GM13976 (cell line): Measurements from ENCODE around the gene SEPTIN1.

Experiments used
- DNase-seq: peaks from one replicate; pipeline ENCODE4 v3.0.0; 2012; ENCODE audit warnings: low spot score
- in situ Hi-C: fragments of 300-500 bp; cut with MboI; formaldehyde crosslinking; loops from one replicate; pipeline ENCODE4 v1.12.0; 2022; ENCODE audit warnings: low sequenced_read_pairs, mixed read lengths, inconsistent platforms; ENCODE audit not compliant: unreplicated experiment
- TF ChIP-seq, protein P1 (sequence below): IDR thresholded peaks from 2 replicates; pipeline ENCODE4 v1.5.1; 2012; ENCODE audit warnings: borderline replicate concordance, mild to moderate bottlenecking; ENCODE audit not compliant: insufficient read depth; ENCODE audit errors: extremely low read depth, missing control alignments, control extremely low read depth

SEPTIN1 gene

DNA sequence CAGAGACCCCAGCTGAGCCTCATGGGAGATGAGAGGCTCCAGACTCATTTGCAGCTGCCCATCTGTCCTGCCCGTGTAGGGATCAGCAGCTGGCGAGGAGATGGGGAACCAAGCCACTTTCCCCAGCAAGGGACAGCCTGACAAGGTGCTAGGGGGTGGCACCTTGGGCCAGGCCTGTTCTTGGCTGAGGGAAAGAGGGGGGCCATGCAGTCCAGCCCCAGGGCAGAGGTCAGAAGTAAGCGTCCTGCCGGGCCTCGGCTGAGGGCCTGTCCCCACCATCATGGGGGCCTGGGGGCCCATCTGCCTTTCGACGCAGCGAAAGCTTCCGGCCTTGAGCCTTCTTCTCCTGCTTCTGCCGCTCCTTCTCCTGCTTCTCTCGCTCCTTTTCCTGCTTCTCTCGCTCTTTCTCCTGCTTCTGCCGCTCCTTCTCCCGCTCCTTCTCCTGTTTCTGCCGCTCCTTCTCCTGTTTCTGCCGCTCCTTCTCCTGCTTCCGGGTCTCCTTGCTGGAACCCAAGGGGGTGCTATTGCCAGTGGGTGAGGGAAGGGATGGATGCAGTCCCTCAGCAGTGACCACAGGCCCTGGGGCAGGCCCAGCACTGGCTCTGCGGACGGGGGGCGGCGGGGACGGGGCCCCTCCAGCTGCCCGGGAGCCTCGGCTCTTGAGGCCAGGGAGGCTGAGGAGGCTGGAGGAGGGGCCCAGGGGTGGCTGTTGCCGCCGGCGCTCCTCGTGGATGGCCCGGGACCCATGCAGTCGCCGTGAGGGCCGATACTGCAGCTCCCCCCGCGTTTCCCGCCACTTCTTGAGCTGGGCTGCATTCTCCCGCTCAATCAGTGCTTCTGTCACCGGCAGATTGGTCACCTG is 24.4 kb downstream of the SEPTIN1 start:
- no peak for DNase-seq
- TF ChIP-seq, protein P1, sequence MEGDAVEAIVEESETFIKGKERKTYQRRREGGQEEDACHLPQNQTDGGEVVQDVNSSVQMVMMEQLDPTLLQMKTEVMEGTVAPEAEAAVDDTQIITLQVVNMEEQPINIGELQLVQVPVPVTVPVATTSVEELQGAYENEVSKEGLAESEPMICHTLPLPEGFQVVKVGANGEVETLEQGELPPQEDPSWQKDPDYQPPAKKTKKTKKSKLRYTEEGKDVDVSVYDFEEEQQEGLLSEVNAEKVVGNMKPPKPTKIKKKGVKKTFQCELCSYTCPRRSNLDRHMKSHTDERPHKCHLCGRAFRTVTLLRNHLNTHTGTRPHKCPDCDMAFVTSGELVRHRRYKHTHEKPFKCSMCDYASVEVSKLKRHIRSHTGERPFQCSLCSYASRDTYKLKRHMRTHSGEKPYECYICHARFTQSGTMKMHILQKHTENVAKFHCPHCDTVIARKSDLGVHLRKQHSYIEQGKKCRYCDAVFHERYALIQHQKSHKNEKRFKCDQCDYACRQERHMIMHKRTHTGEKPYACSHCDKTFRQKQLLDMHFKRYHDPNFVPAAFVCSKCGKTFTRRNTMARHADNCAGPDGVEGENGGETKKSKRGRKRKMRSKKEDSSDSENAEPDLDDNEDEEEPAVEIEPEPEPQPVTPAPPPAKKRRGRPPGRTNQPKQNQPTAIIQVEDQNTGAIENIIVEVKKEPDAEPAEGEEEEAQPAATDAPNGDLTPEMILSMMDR = no peak
- in situ Hi-C loops = no loop called here

DNA sequence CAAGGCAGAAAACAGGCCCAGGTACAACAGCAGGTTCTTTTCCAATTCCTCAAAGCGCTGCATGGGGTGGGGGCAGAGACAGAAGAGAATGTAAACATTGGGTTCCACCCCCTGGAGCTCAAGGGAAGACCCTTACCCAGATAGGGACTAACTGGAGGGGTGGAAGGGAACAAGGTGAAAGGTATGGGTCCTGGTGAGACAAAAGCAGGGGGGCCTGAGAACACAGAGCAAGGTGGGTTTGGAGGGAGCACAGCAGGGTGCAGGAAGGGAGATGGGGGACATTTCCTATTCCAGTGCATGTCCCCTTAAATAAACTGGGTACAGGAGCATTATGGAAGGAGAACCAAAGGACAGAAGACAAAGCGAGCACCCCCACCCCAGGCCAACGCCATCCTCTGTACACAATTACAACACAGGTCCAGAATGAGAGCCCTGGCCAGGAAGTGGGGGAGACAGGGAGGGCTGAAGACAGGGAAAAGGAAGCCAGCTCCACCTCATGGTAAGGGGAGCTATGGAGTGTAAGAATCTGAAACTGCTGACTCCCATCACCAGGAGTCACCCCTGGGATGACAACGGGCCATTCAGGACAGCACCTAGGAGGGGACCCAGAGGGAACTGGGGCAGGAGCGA is 25.2 kb downstream of the SEPTIN1 start:
- TF ChIP-seq, protein P1 = no peak

DNA sequence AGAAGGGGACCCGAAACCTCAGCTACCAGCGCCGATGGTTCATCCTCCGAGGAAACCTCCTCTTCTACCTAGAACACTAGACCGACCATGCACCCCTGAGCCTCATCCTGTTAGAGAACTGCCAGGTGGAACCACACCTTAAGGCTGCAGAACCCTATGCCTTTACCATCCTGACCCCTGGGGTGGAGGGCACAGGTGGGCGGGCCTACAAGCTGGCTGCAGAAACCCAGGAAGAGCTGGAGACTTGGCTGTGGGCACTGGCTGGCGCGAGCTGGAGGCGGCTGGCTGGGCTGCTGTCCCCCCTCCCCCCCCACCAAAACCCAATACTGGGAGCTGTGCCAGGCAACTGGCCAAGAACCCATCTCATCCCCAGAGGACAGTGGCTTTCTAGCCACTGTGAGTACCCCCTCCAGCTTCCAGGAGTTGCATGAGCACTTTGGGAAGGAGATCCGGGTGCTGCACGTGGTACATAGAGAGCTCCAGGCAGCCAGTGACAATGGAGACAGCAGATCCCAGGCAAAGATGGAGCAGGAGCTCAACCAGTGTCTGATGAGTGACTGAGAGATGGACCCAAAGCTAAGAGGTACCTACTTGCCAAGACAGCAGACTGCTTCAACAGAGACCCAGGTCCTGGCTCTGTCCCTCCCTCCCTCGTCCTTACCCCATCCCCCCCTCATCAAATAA is 25.8 kb downstream of the SEPTIN1 start:
- in situ Hi-C loops = no loop called here
- TF ChIP-seq, protein P1 = no peak
- DNase-seq = no peak

More for the DNA sequence above, 25.2 kb downstream of the SEPTIN1 start:
- no peak for DNase-seq
- in situ Hi-C loops = no loop called here

- no peak for DNase-seq
- in situ Hi-C loops = no loop called here
- TF ChIP-seq, protein P1 = no peak
These were observed 26.4 kb downstream of the SEPTIN1 start for GRCh38 chr16:30355954-30356308.

DNA sequence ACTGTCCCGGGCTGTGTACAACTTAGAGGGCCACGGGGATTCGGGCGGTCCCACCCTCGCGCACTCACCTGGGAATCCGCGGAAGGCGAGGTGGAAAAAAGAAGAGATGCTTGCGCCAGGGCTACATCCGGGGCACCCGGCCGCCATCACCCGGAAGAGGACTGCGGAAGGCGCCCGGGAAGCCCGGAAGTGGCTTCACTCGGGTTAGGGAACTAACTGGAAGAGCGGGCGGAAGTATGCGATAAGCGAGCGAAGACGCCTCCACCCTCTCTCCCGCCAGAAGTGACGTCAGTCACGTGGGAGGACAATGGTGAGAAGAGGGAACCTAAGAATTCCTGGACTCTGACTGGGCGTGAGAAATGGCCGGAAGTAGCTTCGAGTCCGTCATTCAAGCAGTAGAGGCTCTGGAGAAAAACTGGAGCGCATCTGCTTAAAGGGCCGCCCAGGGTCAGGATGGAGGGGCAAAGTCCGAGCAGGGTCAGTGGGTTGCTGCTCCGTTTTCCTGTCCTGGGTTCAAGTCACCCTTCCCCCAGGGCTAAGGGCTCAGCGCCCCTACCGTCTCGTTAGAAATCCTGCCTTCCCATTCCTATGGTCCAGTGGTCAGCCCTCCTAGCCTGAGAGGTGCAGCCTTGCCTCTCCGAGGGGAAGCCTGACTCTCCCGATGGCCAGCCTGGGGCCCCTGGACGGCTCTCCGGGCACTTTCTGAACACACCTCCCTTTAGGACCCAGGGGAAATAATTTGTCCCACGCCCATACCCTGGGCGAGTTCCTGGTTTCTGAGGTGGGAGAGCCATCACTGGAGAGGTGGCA is 27.0 kb downstream of the SEPTIN1 start, which contains the start of gene CD2BP2:
CD2BP2 (minus strand) TSS at position 165 of the 810 bp plus-strand sequence. CDS start 627 bp downstream, outside the sequence.
- peak; percentile 94 for DNase-seq
- TF ChIP-seq, protein P1 = no peak
- in situ Hi-C loops = no loop called here
